Breast epithelium (tissue), 3 donors: ENCODE data around the gene CCL22.

Source experiments
- POLR2A ChIP-seq: fragments of 450-650 bp; IDR thresholded peaks from one replicate; pipeline ENCODE4 v1.6.1; 2016; ENCODE audit warnings: antibody characterized with exemption, mild to moderate bottlenecking, moderate library complexity
- POLR2AphosphoS5 ChIP-seq, 3 donors: sonication (generic); formaldehyde crosslinking; IDR thresholded peaks; one replicate each; pipeline ENCODE4 v1.6.1; 2017; ENCODE audit warnings: antibody characterized with exemption in 3 of 3
- TF ChIP-seq, protein P1 (sequence below), 3 donors: fragments of 450-650 bp; IDR thresholded peaks; one replicate each; pipeline ENCODE4 v1.5.1; 2016 to 2017; ENCODE audit warnings: antibody characterized with exemption in 3 of 3, mild to moderate bottlenecking in 3 of 3, moderate library complexity in 3 of 3

DNA sequence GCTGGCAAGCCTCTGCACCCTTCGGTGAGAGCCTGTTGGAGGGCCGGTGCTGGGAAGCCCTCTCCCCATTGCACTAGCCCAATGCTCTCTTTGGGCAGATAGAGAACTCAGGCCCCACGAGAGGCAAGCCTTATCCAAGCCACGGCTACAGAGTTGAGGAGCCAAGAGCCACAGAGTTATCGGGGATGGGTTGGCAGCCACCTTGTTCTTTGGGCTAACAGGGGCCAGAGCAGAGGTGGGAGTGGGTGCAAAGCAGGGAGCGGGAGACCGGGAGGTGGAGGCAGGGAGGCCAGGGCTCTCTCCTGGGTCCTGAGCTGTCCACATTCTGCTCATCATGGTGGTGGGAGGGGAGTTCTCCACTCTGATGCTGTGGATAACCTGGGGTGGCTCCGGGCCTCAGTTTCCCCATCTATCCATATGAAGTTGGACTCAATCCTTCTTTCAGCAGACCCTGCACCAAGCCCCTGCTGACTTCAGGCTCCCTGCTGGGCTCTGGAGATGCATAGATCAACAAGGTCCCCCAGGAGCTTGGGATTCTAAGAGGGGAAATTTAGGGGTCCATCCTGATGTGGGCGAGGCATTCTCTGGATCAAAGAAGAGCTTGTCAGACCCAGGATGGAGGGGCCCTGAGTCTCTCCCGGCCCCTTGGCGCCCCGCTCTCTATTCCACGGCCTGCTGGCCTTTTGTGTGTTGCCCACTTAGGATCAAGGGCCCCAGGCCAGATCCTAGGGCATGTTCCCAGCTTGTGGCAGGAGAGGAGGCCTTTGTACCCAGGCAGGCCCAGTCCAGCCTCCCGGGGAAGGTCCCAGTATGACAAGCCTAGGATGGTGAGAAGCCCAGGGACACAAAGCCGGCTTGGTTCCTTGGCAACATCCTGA, 13.2 kb downstream of the CCL22 start:
- TF ChIP-seq, protein P1, sequence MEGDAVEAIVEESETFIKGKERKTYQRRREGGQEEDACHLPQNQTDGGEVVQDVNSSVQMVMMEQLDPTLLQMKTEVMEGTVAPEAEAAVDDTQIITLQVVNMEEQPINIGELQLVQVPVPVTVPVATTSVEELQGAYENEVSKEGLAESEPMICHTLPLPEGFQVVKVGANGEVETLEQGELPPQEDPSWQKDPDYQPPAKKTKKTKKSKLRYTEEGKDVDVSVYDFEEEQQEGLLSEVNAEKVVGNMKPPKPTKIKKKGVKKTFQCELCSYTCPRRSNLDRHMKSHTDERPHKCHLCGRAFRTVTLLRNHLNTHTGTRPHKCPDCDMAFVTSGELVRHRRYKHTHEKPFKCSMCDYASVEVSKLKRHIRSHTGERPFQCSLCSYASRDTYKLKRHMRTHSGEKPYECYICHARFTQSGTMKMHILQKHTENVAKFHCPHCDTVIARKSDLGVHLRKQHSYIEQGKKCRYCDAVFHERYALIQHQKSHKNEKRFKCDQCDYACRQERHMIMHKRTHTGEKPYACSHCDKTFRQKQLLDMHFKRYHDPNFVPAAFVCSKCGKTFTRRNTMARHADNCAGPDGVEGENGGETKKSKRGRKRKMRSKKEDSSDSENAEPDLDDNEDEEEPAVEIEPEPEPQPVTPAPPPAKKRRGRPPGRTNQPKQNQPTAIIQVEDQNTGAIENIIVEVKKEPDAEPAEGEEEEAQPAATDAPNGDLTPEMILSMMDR (IDR thresholded peaks at IDR 0.05): no peak
- TF ChIP-seq POLR2AphosphoS5 (IDR thresholded peaks at IDR 0.05) (no peak), POLR2A (no peak)
